MV-4-11 (cell line): ENCODE results near the gene KRT4.
"Not testable (repeated sequence)": the region's sequence is repeated elsewhere in the genome, so short reads cannot be mapped to it uniquely, and the experiment has no call there.

ENCODE experiments used
- DNase-seq: peaks from one replicate; lab custom pipeline; 2025; lab: John Stamatoyannopoulos, UW

KRT4 gene

GRCh38 chr12:52772772-52773171 is 41.1 kb downstream of the KRT4 start:
- DNase-seq, result no peak

GRCh38 chr12:52772188-52772587 is 41.7 kb downstream of the KRT4 start:
- no peak for DNase-seq

- DNase-seq, result no peak
Observed at GRCh38 chr12:52771505-52771904, 42.4 kb downstream of the KRT4 start.

- DNase-seq, result no peak
Observed at GRCh38 chr12:52771088-52771487, 42.8 kb downstream of the KRT4 start.

- no peak for DNase-seq
Observed at GRCh38 chr12:52769946-52770345, 44.0 kb downstream of the KRT4 start.

GRCh38 chr12:52769354-52769753 is 44.6 kb downstream of the KRT4 start:
- no peak for DNase-seq

GRCh38 chr12:52768479-52769200 is 45.3 kb downstream of the KRT4 start:
- no peak for DNase-seq

- DNase-seq, result no peak
Observed at GRCh38 chr12:52767427-52767826, 46.5 kb downstream of the KRT4 start.

- no peak for DNase-seq
Observed at GRCh38 chr12:52767020-52767379, 46.9 kb downstream of the KRT4 start.

GRCh38 chr12:52766351-52767019 is 47.4 kb downstream of the KRT4 start:
- no peak for DNase-seq

- DNase-seq, result no peak
Observed at GRCh38 chr12:52765702-52766101, 48.2 kb downstream of the KRT4 start.

- DNase-seq, result no peak
Observed at GRCh38 chr12:52763991-52764390, 49.9 kb downstream of the KRT4 start.

- no peak for DNase-seq
Observed at GRCh38 chr12:52763036-52763659, 50.8 kb downstream of the KRT4 start.

- no peak for DNase-seq
Observed at GRCh38 chr12:52761802-52762201, 52.1 kb downstream of the KRT4 start.

GRCh38 chr12:52761218-52761617 is 52.7 kb downstream of the KRT4 start:
- DNase-seq, result not testable (repeated sequence)

GRCh38 chr12:52760623-52761022 is 53.3 kb downstream of the KRT4 start:
- no peak for DNase-seq

GRCh38 chr12:52759695-52760094 is 54.2 kb downstream of the KRT4 start:
- no peak for DNase-seq

- DNase-seq, result no peak
Observed at GRCh38 chr12:52759218-52759617, 54.7 kb downstream of the KRT4 start.

GRCh38 chr12:52757449-52758176 is 56.3 kb downstream of the KRT4 start:
- DNase-seq, result no peak
